ENCODE measurements around the gene NOXA1.
"Not testable (repeated sequence)": the region's sequence is repeated elsewhere in the genome, so short reads cannot be mapped to it uniquely, and the experiment has no call there.

Gene NOXA1

DNA sequence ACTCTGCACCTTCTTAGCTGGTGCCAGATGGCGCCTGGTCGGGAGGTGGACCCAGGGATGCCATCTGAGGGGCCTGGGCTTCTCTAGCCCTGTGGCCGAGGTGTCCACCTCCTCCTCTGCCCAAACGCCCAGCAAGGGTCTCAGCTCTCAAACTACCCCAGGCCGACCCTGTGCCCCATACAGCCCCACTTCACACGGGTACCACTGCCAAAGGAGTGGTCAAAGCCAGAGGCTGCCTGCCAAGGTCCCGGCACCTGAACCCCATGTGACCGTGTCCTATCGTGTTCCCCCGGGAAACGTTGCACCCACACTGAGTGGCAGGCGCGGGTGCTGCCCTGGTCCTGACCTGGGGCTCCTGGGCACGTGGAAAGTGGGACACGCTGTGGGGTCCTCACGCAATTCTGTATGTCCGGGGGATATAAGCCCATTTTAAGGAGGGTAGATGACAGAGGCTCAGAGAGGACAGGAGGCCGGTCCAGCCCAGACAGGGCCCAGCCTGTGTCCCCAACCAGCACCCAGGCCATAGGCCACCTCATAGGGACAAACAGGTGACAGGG lies 16.0 kb downstream of the NOXA1 start:
- DNase-seq (ENCODE audit: low read depth) = no peak

DNA sequence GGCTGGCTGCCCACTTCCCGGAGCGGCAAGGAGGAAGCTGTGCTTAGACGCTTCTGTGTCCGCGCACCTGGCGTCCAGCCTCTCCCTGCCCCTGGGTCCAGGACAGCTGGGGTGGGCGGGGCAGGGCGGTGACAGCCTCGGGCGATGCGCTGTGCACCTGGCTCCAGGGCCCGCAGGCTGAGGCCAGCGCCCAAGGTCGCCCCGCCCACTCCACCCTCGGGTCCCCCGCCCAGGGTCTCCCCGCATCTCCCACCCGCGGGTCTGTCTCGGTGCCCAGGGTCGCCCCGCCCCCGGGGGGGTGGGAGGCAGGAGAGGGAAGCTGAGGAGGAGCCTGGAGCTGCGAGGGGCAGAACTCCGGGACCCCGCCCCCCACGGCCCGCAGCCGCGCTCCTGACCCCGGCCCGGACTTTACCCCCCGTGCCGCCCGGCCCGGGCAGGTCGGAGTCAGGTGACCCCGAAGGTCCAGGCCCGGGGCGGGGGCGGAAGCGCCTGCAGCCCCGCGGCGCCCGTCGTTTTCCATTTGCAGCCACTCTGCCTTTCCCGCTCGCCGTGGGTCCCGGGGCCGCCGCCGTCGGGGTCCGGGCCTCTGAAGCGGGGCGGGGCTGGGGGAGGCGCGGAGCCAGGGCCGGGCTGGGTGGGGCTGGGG lies 18.2 kb downstream of the NOXA1 start, which contains the start of gene ENTPD8:
Gene ENTPD8, minus strand, starts transcription at position 69 of the 646 bp plus-strand sequence. CDS start 3,072 bp downstream, outside the sequence.
- no peak for DNase-seq (ENCODE audit: low read depth)

DNA sequence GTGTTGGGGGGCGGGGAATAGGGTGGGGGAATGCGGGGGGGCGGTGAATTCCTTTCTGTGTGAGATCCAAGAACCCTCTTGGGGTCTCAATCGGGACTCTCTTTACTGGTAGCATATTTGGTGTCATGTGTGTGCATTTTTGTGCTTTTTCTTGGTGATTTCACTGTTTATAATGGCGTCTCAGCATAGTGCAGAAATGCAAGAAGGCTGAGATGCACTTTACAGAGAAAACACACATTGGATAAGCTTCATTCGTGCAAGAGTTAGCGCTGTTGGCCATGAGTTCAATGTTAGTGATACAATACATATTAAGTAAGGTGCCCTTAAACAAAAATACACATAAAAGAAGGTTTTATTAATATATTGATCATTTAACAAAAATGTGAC lies 18.7 kb downstream of the NOXA1 start:
- DNase-seq (ENCODE audit: low read depth) = no peak

DNA sequence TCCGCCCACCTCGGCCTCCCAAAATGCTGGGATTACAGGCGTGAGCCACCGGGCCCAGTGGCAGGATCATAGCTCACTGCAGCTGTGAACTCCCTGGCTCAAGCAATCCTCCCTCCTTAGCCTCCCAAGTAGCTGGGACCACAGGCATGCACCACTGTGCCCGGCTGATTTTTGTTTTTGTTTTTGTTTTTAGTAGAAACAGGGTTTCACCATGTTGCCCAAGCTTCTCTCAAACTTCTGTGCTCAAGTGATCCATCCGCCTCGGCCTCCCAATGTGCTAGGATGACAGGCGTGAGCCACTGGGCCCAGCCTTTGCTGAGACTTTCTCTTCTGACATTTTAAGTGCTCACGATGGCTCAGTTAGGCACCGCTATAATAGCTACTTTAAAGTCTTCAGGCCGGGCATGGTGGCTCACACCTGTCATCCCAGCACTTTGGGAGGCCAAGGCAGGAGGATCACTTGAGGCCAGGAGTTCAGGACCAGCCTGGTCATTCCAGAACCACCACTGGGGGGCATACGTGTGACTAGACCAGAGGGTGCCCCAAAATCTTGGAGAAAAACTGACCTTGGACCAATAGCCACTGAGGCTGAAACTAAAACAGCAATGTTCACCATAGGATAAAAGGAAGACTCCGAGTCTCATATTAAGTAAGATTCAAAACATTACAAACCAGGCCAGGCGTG lies 21.1 kb downstream of the NOXA1 start:
- DNase-seq (ENCODE audit: low read depth) = no peak

DNA sequence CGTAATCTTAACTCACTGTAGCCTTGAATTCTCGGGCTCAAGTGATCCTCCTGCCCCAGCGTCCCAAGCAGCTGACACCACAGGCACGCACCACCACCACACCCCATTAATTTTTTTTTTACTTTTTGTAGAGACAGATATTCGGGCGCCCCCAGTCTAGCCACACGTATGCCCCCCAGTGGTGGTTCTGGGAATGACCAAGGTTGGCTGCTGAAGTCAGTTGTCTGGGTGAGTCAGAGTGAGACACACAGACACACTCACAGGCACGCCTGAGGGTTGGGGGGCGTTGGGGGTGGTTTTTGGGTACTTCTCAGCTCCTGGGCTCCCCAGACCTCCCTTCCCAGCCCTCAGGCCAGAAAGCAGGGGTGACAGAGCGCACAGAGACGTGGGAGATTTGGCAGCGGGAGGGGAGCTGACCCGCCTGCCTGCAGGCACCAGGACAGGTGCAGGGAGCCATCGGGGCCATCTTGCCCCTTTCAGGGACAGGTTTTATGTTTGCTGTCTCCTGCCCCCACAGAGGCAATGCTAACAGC lies 22.1 kb downstream of the NOXA1 start:
- peak; percentile 27 for DNase-seq (ENCODE audit: low read depth)

DNA sequence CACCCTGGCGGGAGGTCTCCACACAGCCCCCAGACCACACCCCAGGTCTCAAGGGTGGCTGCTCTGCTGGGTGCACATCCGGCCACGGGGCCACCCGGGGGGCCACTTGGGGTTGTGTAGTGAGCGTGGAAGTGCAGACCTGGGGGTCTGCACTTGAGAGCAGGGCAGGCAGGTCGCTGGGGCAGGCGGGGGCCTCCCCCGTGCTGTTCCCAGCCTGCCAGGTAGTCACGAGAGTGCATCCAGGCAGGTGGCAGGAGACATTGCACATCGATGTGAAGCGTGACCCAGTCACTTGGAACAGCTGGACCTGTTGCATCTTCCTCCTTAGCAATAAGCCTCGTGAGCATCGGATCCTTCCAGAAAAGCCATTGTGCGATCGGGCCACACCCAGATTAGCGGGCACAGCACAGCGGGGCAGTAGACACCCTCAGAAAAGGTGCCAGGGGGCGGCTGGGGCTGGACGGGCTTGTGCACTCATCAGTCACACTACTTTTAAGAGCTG lies 22.8 kb downstream of the NOXA1 start:
- no peak for DNase-seq (ENCODE audit: low read depth)

DNA sequence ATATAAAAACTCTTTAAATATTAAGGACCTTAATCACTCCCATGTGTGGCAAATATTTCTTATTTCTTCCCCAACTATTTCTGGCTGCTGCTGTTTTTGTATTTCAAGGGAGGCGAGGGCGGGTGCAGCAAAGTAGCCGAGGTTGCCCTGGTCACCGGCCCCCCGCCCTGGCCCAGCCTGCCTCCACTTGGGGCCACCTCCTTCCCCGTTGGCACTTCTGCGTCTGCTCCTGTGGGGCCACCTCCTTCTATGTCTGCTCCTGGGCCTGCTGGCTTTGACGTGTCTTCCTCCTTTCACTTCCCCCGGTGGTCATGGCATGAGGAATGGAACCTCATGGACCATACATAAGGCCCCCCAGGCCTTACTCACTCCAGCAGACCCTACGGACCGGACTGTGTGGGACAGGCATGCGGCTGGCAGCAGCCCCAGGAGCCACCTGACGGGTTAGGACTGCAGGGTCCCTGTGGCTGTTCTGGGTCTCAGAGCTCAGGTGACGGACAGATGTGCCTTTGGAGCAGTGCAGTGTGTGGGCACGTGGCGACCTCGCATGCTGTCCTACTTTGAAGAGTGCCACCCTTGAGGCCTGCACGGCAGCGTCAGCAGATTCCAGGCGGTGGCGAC lies 23.8 kb downstream of the NOXA1 start:
- DNase-seq (ENCODE audit: low read depth) = no peak

DNA sequence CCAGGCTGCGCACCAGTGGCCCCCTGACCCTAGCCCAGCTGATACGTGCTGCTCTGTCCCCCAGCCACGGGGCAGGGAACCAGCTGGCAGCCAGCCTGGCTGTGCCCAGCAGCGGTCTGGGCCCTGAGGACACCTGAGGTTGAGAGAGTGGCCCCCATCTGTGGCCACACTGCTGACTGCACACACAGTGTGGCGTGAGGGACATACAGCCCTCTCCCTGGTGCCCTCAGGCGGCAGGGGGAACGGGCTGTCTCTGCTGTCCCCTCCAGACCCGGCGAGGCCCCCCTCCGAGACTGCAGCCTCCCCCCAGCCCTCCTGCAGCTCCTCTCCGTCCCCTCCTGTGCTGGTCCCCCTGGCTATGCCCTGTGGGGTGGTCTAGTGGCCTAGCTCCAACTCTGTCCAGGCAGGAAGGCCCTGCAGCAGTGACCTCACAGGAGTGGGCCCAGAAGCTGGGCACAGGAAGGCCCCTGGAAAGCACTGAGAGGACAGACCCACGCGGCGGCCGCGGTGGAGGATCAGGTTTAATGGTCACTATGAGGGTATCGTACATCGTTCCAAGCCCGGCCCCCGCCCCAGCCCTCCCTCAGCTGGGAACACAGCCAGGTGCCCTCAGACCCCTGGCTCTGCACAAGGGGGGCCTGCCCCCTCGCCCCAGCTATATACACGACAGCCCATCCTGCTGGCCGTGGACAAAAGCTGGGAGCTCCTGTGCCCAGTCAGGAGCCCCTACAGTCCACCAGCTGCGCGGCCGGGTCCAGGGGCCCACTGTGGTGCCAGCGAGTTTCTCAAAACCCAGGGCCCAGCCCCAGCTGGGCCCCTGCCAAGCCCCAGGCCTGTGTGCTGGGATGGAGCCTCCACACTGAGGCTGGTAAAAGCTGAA lies 24.8 kb downstream of the NOXA1 start:
- no peak for DNase-seq (ENCODE audit: low read depth)

DNA sequence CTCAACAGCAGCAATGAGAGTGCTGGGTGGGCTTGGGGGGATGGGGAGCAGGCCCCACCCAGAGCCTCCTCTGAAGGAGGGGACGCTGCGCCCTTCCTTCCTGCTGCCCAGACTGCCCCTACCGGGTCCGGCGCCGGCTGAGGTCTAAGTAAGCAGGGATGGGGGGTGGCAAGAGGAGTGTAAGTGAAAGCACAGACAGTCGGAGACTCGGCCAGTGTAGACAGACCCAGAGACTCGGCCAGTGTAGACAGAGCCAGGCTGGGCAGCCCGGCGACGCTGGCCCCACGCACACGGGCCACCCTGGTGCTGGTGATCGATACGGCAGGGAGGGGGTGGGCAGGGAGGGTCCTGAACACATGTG lies 25.4 kb downstream of the NOXA1 start:
- DNase-seq (ENCODE audit: low read depth) = no peak

DNA sequence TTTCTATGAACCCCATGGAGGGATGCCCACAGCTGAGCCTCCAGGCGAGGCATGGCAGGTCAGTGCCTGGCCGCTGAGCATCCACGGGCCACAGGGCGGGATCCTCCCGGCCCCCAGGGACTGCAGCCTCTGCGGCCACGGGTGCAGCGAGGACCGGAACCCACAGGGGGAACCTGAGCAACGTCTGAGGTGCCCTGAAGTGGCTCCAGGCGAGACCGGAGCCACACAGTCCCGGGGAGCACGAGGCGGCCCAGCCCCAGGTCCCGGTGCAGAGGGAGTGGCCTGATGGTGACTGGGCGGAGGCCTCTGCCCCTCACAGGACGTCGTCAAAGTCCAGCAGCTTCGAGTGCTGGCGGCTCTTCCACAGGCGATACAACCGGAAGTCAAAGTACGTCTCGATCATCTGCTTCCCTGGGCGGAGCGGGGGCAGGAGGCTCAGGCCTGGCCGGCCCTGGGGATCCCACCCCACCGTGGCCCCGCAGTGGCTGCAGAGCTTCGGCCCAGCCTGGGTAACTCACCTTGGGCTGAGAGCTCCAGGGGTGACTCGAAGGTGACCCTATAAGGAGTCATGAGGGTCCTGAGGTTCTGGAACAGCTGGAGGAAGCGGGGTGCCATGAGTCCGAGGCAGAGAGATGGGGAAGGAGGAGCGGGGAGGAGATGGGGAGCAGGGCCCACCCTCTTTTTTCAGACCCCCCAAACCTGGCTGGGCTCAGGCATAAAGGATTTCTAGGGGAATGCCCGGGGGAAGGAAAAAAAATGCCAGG lies 26.1 kb downstream of the NOXA1 start:
- no peak for DNase-seq (ENCODE audit: low read depth)

DNA sequence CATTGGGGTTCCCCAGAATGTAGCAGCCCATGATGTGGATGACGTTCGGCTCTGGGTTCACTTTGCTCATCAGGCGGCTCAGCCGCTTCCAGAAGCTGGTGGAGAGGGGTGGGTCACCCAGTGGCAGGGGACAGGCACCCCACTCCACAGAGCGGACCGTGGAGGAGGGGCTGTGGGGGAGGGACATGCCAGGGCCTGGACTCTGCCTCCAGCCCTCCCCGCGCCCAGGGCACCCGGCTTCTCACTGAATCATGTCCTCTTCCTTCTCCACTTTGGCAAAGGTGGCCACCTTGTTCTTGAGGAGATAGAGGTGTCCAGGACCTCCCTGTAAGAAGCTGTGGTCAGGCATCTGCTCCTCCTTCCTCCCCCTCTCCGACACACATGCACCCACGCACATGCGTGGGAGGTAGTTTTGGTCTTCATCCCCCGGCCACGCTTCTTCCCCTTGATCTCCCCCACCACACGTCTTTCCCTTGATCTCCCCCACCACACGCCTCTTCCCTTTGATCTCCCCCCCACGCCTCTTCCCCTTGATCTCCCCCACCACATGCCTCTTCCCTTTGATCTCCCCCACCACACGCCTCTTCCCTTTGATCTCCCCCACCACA lies 26.8 kb downstream of the NOXA1 start:
- DNase-seq (ENCODE audit: low read depth) = no peak

DNA sequence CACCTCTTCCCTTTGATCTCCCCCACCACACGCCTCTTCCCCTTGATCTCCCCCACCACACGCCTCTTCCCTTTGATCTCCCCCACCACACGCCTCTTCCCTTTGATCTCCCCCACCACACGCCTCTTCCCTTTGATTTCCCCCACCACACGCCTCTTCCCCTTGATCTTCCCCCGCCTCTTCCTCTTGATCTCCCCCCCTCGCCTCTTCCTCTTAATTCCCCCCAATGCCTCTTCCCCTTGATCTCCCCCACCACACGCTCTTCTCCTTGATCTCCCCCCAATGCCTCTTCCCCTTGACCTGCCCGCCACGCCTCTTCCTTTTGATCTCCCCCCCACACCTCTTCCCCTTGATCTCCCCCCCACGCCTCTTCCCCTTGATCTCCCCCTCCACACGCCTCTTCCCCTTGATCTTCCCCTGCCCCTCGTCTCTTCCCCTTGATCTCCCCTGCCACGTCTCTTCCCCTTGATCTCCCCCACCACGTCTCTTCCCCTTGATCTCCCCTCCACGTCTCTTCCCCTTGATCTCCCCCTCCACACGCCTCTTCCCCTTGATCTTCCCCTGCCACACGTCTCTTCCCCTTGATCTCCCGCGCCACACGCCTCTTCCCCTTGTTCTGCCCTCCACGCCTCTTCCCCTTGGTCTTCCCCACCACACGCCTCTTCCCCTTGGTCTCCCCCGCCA lies 27.5 kb downstream of the NOXA1 start:
- not testable (repeated sequence) for DNase-seq (ENCODE audit: low read depth)

DNA sequence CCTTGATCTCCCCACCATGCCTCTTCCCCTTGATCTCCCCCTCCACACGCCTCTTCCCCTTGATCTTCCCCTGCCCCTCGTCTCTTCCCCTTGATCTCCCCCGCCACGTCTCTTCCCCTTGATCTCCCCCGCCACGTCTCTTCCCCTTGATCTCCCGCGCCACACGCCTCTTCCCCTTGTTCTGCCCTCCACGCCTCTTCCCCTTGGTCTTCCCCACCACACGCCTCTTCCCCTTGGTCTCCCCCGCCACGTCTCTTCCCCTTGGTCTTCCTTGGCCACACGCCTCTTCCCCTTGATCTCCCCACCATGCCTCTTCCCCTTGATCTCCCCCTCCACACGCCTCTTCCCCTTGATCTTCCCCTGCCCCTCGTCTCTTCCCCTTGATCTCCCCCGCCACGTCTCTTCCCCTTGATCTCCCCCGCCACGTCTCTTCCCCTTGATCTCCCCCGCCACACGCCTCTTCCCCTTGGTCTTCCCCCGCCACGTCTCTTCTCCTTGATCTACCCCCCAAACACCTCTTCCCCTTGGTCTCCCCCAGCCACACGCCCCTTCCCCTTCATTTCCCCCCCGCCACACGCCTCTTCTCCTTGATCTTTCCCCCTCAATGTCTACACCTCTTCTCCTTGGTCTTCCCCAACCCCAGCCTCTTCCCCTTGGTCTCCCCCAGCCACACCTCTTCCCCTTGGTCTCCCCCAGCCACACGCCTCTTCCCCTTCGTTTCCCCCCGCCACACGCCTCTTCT lies 28.2 kb downstream of the NOXA1 start:
- not testable (repeated sequence) for DNase-seq (ENCODE audit: low read depth)

DNA sequence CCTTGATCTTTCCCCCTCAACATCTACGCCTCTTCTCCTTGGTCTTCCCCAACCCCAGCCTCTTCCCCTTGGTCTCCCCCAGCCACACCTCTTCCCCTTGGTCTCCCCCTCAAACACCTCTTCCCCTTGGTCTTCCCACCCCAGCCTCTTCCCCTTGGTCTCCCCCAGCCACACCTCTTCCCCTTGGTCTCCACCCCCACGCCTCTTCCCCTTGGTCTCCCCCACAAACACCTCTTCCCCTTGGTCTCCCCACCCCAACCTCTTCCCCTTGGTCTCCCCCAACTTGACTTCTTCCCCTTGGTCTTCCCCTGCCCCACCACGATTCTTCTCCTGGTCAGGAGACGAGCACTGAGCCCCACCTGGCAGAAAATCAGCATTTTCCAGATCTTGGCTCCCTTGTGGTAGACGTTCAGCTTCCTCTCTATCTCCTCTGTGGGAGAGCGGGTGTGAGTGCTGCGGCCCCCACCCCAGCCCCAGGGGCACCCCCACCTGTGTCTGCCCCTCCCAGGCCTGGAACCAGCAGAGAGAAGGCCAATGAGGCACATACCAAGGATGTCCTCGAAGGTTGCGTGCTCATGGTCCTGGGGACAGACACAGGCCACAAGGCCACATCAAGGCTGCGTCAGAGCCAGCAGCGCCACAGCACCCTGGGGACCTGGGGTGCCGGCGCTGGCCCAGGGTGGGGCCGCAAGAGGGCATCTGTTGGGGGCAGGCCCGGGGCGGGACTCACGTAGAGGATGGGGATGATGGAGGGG lies 29.0 kb downstream of the NOXA1 start:
- DNase-seq (ENCODE audit: low read depth) = no peak

DNA sequence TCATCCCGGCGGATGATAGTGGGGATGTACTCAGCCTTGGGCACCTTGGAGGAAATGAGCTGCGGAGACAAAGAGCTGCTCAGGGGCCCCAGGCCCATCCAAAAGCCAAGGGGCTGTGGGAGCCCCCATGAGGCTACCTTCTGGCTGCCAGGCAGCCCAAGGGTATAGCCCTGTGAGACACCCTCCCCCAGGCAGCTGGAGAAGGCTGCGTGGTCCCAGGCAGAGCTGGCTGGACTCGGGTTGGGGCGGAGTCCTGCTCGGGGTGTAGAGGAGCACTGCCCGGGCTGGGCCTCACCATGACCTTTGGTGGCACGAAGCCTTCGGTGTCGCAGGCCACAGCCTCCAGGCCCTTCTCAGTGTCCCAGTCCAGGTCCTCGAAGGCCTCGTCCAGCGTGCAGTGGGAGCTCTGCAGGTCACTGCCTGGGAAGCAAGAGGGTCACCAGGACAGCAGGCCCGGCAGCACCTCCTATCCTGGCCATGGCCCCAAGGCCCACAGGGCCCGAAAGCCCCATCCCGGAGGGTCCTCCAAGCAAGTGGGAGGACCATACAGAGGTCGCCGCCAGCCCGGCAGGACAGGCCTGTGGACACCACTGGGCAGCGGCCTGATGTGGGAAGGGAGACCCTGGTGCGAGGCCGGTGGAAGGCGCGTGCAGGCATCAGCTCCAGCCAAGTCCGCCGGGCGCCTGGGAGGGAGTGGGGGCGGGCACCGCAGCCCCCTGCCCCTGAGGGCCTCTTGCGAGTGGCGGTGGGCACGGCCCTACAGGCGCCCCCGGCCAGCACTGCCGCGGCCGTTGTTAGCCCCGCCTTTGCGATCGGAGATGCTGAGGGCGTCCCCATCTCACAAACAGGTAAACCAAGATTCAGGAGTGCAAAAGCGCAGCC lies 29.8 kb downstream of the NOXA1 start:
- no peak for DNase-seq (ENCODE audit: low read depth)

DNA sequence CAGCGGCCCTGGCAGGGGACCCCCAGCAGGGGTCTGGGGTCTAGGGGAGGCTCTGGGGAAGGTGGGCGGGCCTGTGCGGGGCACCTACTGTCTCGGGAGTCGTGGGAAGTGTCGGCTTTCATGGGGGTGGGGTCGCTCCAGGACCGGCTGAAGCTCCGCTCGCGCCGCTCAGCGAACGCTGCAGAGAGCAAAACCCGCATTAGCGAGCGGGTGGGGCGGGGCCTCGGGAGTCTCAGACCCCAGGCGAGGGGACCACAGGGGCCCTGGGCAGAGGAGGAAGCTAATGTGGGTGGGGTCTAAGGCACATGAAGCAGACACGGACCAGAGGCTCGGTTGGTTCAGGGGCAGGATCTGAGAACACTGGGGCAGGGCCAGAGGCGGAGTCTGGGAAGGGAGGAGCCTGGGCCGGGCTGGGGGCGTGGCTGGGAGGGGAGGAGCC lies 30.5 kb downstream of the NOXA1 start:
- DNase-seq (ENCODE audit: low read depth) = no peak

DNA sequence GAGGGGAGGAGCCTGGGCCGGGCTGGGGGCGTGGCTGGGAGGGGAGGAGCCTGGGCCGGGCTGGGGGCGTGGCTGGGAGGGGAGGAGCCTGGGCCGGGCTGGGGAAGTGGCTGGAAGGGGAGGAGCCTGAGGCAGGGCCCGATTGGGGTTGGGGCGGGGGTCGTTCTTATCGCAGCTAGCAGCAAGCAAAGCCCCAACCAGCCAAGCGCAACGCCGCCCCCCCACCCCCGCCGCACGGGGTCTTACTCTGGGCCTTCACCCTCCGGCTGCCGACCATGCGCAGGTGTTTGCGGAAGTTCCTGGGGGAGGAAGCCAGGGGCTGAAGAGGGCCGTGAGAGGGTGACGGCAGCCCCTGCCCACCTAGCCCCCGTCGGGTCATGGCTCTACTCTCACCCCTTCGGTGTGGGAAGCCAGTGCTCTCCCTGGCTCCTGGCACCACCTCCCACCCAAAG lies 31.0 kb downstream of the NOXA1 start:
- no peak for DNase-seq (ENCODE audit: low read depth)
